PFSK-1 (cell line): ENCODE measurements around the gene GALNT12.

Experiments used
- FOXP2 ChIP-seq: optimal IDR thresholded peaks from 2 replicates; pipeline ENCODE3; 2011; ENCODE audit warnings: borderline replicate concordance, control low read depth, inconsistent platforms; ENCODE audit not compliant: insufficient read depth; ENCODE audit errors: extremely low read length, extremely low read depth
- POLR2AphosphoS5 ChIP-seq: IDR thresholded peaks from 2 replicates; pipeline ENCODE4 v1.6.1; 2012; ENCODE audit warnings: low read depth, mild to moderate bottlenecking, control low read depth, low read length, moderate library complexity
- REST ChIP-seq, 2 experiments: IDR thresholded peaks; 2 replicates each; pipeline versions ENCODE4 v1.6.1 to v1.8.0; 2011 to 2012; ENCODE audit warnings: low read depth in 2 of 2, low read length in 2 of 2, control low read depth in 1 of 2, inconsistent platforms in 1 of 2, mild to moderate bottlenecking in 1 of 2, moderate library complexity in 1 of 2; ENCODE audit not compliant: insufficient read depth in 1 of 2
- SIN3A ChIP-seq: IDR thresholded peaks from 2 replicates; pipeline ENCODE4 v1.6.1; 2012; ENCODE audit warnings: mild to moderate bottlenecking, low read length, moderate library complexity, borderline replicate concordance; ENCODE audit not compliant: insufficient read depth
- TAF1 ChIP-seq: IDR thresholded peaks from 2 replicates; pipeline ENCODE4 v1.6.1; 2012; ENCODE audit warnings: low read length, control low read depth, borderline replicate concordance; ENCODE audit not compliant: insufficient read depth

GRCh38 chr9:98884849-98885248 lies 77.4 kb downstream of the GALNT12 start:
- TF ChIP-seq POLR2AphosphoS5 (no peak), REST (IDR thresholded peaks at IDR 0.05; ENCODE audit: insufficient read depth in 1 of 2, low read depth in 2 of 2, low read length in 2 of 2) (no peak), SIN3A (no peak), FOXP2 (no peak), TAF1 (no peak)
